RKO (cell line): ENCODE data around the gene ETV7.
"Not testable (repeated sequence)": the region's sequence is repeated elsewhere in the genome, so short reads cannot be mapped to it uniquely, and the experiment has no call there.

Experiments used
- DNase-seq: peaks from one replicate; pipeline ENCODE4 v3.0.0-alpha.2; 2016; ENCODE audit warnings: low spot score

ETV7 gene

GRCh38 chr6:36387440-36388303 lies at the start of gene ETV7:
Gene ETV7, minus strand, starts transcription at chr6:36387669. Its CDS starts 128 bp downstream, at chr6:36387541.
- DNase-seq, result peak; percentile 16

GRCh38 chr6:36436466-36436865 lies 49.0 kb upstream of the ETV7 start:
- DNase-seq, result no peak

GRCh38 chr6:36432151-36432671 lies 44.7 kb upstream of the ETV7 start:
- no peak for DNase-seq

- no peak for DNase-seq
Measured at GRCh38 chr6:36431197-36431596, 43.7 kb upstream of the ETV7 start.

- DNase-seq, result no peak
Measured at GRCh38 chr6:36430351-36430750, 42.9 kb upstream of the ETV7 start.

GRCh38 chr6:36428911-36429310 lies 41.4 kb upstream of the ETV7 start:
- no peak for DNase-seq

GRCh38 chr6:36426622-36427021 lies 39.2 kb upstream of the ETV7 start:
- no peak for DNase-seq

GRCh38 chr6:36423101-36423824 lies 35.8 kb upstream of the ETV7 start:
- peak; percentile 98 for DNase-seq

GRCh38 chr6:36422714-36423100 lies 35.2 kb upstream of the ETV7 start:
- no peak for DNase-seq

GRCh38 chr6:36419310-36419709 lies 31.8 kb upstream of the ETV7 start:
- no peak for DNase-seq

- no peak for DNase-seq
Measured at GRCh38 chr6:36418558-36418957, 31.1 kb upstream of the ETV7 start.

- DNase-seq, result no peak
Measured at GRCh38 chr6:36414481-36414880, 27.0 kb upstream of the ETV7 start.

- DNase-seq, result no peak
Measured at GRCh38 chr6:36413489-36414480, 26.3 kb upstream of the ETV7 start.

GRCh38 chr6:36409718-36410117 lies 22.2 kb upstream of the ETV7 start:
- DNase-seq, result not testable (repeated sequence)

GRCh38 chr6:36404164-36404563 lies 16.7 kb upstream of the ETV7 start:
- no peak for DNase-seq

GRCh38 chr6:36402481-36402880 lies 15.0 kb upstream of the ETV7 start:
- DNase-seq, result no peak

- DNase-seq, result no peak
Measured at GRCh38 chr6:36399970-36400369, 12.5 kb upstream of the ETV7 start.

GRCh38 chr6:36392621-36393020 lies 5.2 kb upstream of the ETV7 start:
- DNase-seq, result no peak

- no peak for DNase-seq
Measured at GRCh38 chr6:36389353-36389752, 1.9 kb upstream of the ETV7 start.

GRCh38 chr6:36386495-36387439 lies 702 bp downstream of the ETV7 start:
- peak; percentile 26 for DNase-seq

GRCh38 chr6:36384095-36384494 lies 3.4 kb downstream of the ETV7 start:
- no peak for DNase-seq
